Measurements from ENCODE around the gene PSD. TPM values are rescaled to one million over a fixed set of nuclear protein-coding genes. Genes with fewer than 3 reads are reported as not detected.

Gene PSD
- total and polyA plus RNA-seq, 9 of the 15 experiments (the other 6 are each of a cell fraction or from before 2014, with no cell fraction given) = 0.11 to 1.7 (median 0.54) TPM; not detected in 2

DNA sequence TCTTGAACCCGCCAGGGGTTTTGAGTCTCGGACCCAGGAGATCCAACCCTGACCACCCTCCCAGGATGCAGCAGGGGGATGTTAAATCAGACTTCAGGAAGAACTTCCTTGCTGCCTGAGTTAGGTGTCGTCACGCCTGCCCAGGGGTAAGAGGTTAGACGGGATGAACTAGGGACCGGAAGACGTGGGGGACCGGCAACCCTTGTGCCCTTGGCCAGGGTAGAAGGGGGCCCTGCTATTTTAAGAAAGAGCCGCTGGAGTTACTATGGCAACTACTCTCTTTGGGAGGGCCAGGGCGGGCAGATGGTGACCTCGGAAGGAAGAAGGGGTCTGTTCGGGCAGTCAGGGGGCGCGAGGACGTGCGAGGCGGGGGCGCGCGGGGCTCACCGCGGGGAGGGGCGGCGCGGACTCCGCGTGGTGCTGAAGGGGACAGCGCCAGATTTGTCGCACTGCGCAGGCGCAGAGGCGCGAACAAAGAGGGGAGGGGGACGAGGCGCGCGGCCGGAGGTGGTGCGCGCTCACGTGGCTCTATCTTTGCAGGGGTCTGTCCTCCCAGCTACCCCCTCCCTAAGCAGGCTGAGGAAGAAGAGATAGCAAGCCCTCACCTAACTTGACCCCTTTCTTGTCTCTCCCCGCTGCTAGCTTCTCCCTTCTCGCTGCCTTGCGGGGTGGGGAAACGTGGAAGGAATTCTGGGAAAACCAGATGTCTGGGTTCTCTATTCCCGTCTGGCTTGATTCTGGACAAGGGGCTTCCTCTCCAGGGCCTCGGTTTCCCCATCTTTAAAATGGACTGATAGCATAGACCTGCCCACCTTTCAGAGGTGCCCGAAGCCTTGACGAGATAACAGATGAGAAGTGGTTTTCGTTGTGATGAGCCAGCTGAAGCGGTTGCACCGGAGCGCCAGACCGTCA lies 940 bp upstream of the PSD start (continued):
- TF ChIP-seq, protein P1, sequence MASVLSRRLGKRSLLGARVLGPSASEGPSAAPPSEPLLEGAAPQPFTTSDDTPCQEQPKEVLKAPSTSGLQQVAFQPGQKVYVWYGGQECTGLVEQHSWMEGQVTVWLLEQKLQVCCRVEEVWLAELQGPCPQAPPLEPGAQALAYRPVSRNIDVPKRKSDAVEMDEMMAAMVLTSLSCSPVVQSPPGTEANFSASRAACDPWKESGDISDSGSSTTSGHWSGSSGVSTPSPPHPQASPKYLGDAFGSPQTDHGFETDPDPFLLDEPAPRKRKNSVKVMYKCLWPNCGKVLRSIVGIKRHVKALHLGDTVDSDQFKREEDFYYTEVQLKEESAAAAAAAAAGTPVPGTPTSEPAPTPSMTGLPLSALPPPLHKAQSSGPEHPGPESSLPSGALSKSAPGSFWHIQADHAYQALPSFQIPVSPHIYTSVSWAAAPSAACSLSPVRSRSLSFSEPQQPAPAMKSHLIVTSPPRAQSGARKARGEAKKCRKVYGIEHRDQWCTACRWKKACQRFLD (CRISPR knock-in tag; IDR thresholded peaks at IDR 0.05) = no peak
- TF ChIP-seq NR2F6 (CRISPR knock-in tag; IDR thresholded peaks at IDR 0.05) (no peak), CCAR2 (IDR thresholded peaks at IDR 0.05; ENCODE audit: low read depth, low read length) (no peak), ZNF717 (CRISPR knock-in tag; IDR thresholded peaks at IDR 0.05) (no peak), HCFC1 (IDR thresholded peaks at IDR 0.05; ENCODE audit: low read depth, low read length) (no peak), CXXC5 (CRISPR knock-in tag; IDR thresholded peaks at IDR 0.05) (peak; percentile 25; the same call in 1 of the 2 replicates), EGR1 (conservative IDR thresholded peaks at IDR 0.05) (peak; percentile 33; the same call in 1 of the 2 replicates), ZNF668 (CRISPR knock-in tag; IDR thresholded peaks at IDR 0.05) (no peak), MAZ (CRISPR knock-in tag; conservative IDR thresholded peaks at IDR 0.05 in 1 of 2, IDR thresholded peaks at IDR 0.05 in 1 of 2) (peak; percentile 47 to 82), TCFL5 (CRISPR knock-in tag; conservative IDR thresholded peaks at IDR 0.05) (no peak), CHD4 (IDR thresholded peaks at IDR 0.05; ENCODE audit: insufficient read depth, insufficient replicate concordance, low read depth, low read length, poor library complexity, severe bottlenecking) (no peak), HMGN3 (IDR thresholded peaks at IDR 0.05; ENCODE audit: borderline replicate concordance, extremely low read depth, insufficient read length, low read depth, low read length) (peak; percentile 33), ZNF41 (CRISPR knock-in tag; conservative IDR thresholded peaks at IDR 0.05) (no peak)
- TF ChIP-seq, protein P2, sequence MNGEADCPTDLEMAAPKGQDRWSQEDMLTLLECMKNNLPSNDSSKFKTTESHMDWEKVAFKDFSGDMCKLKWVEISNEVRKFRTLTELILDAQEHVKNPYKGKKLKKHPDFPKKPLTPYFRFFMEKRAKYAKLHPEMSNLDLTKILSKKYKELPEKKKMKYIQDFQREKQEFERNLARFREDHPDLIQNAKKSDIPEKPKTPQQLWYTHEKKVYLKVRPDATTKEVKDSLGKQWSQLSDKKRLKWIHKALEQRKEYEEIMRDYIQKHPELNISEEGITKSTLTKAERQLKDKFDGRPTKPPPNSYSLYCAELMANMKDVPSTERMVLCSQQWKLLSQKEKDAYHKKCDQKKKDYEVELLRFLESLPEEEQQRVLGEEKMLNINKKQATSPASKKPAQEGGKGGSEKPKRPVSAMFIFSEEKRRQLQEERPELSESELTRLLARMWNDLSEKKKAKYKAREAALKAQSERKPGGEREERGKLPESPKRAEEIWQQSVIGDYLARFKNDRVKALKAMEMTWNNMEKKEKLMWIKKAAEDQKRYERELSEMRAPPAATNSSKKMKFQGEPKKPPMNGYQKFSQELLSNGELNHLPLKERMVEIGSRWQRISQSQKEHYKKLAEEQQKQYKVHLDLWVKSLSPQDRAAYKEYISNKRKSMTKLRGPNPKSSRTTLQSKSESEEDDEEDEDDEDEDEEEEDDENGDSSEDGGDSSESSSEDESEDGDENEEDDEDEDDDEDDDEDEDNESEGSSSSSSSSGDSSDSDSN (IDR thresholded peaks at IDR 0.05; ENCODE audit: borderline replicate concordance in 1 of 2, low read depth in 2 of 2, low read length in 2 of 2) = no peak
- TF ChIP-seq, protein P3, sequence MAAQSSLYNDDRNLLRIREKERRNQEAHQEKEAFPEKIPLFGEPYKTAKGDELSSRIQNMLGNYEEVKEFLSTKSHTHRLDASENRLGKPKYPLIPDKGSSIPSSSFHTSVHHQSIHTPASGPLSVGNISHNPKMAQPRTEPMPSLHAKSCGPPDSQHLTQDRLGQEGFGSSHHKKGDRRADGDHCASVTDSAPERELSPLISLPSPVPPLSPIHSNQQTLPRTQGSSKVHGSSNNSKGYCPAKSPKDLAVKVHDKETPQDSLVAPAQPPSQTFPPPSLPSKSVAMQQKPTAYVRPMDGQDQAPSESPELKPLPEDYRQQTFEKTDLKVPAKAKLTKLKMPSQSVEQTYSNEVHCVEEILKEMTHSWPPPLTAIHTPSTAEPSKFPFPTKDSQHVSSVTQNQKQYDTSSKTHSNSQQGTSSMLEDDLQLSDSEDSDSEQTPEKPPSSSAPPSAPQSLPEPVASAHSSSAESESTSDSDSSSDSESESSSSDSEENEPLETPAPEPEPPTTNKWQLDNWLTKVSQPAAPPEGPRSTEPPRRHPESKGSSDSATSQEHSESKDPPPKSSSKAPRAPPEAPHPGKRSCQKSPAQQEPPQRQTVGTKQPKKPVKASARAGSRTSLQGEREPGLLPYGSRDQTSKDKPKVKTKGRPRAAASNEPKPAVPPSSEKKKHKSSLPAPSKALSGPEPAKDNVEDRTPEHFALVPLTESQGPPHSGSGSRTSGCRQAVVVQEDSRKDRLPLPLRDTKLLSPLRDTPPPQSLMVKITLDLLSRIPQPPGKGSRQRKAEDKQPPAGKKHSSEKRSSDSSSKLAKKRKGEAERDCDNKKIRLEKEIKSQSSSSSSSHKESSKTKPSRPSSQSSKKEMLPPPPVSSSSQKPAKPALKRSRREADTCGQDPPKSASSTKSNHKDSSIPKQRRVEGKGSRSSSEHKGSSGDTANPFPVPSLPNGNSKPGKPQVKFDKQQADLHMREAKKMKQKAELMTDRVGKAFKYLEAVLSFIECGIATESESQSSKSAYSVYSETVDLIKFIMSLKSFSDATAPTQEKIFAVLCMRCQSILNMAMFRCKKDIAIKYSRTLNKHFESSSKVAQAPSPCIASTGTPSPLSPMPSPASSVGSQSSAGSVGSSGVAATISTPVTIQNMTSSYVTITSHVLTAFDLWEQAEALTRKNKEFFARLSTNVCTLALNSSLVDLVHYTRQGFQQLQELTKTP (IDR thresholded peaks at IDR 0.05; ENCODE audit: low read depth in 1 of 2, partially characterized antibody in 2 of 2) = peak in 1 of 2 experiments; percentile 45
- TF ChIP-seq, protein P4, sequence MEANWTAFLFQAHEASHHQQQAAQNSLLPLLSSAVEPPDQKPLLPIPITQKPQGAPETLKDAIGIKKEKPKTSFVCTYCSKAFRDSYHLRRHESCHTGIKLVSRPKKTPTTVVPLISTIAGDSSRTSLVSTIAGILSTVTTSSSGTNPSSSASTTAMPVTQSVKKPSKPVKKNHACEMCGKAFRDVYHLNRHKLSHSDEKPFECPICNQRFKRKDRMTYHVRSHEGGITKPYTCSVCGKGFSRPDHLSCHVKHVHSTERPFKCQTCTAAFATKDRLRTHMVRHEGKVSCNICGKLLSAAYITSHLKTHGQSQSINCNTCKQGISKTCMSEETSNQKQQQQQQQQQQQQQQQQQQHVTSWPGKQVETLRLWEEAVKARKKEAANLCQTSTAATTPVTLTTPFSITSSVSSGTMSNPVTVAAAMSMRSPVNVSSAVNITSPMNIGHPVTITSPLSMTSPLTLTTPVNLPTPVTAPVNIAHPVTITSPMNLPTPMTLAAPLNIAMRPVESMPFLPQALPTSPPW (CRISPR knock-in tag; IDR thresholded peaks at IDR 0.05) = peak; percentile 61
